Ovary (tissue), 9 donors: ENCODE results near the gene SEMA3G. TPM values are rescaled to one million over a fixed set of nuclear protein-coding genes. Genes with fewer than 3 reads are reported as not detected.
A peak's percentile ranks its signal among the peaks of the same experiment; 100 is the strongest.

Experiments
- DNase-seq, 5 donors: peaks; one replicate each; pipeline ENCODE4 v3.0.0-alpha.2; 2019 to 2020
- H3K27ac ChIP-seq, 2 donors: fragments of 200-600 bp; one replicate each; pipeline versions ENCODE4 v1.5.1 to v1.8.0; 2019 to 2022
- H3K27me3 ChIP-seq: fragments of 200-600 bp; one replicate; pipeline ENCODE4 v1.8.0; 2022
- H3K36me3 ChIP-seq: fragments of 200-600 bp; sonication (generic); one replicate; pipeline ENCODE4 v1.5.1; 2019
- H3K4me1 ChIP-seq: one replicate; pipeline ENCODE4 v1.8.1; 2013; ENCODE audit warnings: mild to moderate bottlenecking, moderate library complexity; ENCODE audit not compliant: insufficient read depth
- H3K4me3 ChIP-seq: fragments of 200-600 bp; sonication (generic); one replicate; pipeline ENCODE4 v1.5.1; 2017
- H3K9me3 ChIP-seq, 2 donors: fragments of 200-600 bp in 1 of 2; sonication (generic) in 1 of 2; one replicate each; pipeline versions ENCODE4 v1.5.1 to v1.8.1; 2013 to 2019; ENCODE audit warnings: mild to moderate bottlenecking in 1 of 2, moderate library complexity in 1 of 2
- CTCF ChIP-seq, 3 donors: fragments of 450-650 bp in 2 of 3; fragments of 200-600 bp in 1 of 3; IDR thresholded peaks; one replicate each; pipeline versions ENCODE4 v1.5.1 to v1.8.0; 2016 to 2022; ENCODE audit warnings: antibody characterized with exemption in 3 of 3, mild to moderate bottlenecking in 1 of 3
- EP300 ChIP-seq: sonication (generic); formaldehyde crosslinking; IDR thresholded peaks from one replicate; pipeline ENCODE4 v1.6.1; 2017; ENCODE audit warnings: antibody characterized with exemption
- POLR2A ChIP-seq: fragments of 450-650 bp; IDR thresholded peaks from one replicate; pipeline ENCODE4 v1.6.1; 2017; ENCODE audit warnings: antibody characterized with exemption, mild to moderate bottlenecking, moderate library complexity
- WGBS, 3 donors: extraction: QIAGEN DNeasy Blood & Tissue Kit in 1 of 3; methylation state at CpG; one replicate each; pipeline versions ENCODE4 v1.1.5 to v1.1.7; 2013 to 2017; 5-methylcytosine and 5-hydroxymethylcytosine counted together
- intact Hi-C, 4 donors: fragments of 100-400 bp; cut with DNase I; formaldehyde crosslinking; loops; one replicate each; pipeline versions ENCODE4 v1.11.0 to v1.15.1; 2022 to 2023
- polyA plus RNA-seq, 2 donors: library from polyadenylated mRNA; stranded (reverse); fragments of 200-250 nt in 1 of 2; fragments of 350-450 nt in 1 of 2; fragmentation: Illumina TruSeq in 1 of 2; extraction: RNeasy Lipid Tissue Mini Kit (QIAGEN cat#74804) in 1 of 2; gene quantifications; one replicate each; pipeline ENCODE4 v1.2.3, GENCODE V29; 2013 to 2014
- total RNA-seq, 7 donors: library from RNA; depleted of rRNA in 2 of 7; stranded (reverse); fragments of >200 nt in 2 of 7; fragmentation: NEBNext Ultra II Directional in 3 of 7; extraction: Animal tissue kit (Norgen Biotek cat#: 25700) in 3 of 7; gene quantifications; one replicate each; pipeline versions ENCODE4 v1.1.0 to v1.2.4, GENCODE V29; 2016 to 2023
- donor health status: DM: no; HTN: no; CAD: no; lungs with moderate emphysema.
- donor health status: DM: no; HTN: no; CAD: no.
- donor health status: Bipolar disorder and iron deficiency.
- donor health status: DM: yes; HTN: yes; CAD: no.
- donor health status: DM: no; HTN: no; CAD: no.
- donor health status: DM: yes; HTN: yes; CAD: no.

Gene SEMA3G
- total and polyA plus RNA-seq, 9 donors = 1.5 to 12.3 (median 4.6) TPM

- 77 to 85% (median 79%) methylated on average over 9 of the region's 9 CpGs for WGBS, 3 donors
- no peaks in the 10 kb centered on the region for H3K27me3 ChIP-seq
- peak in 2 of 5 donors; percentile 13 to 14 for DNase-seq
- intact Hi-C loops = loop anchor here in 1 of 4 donors (10.0 kb wide), 1 partner anchor 496 kb away; no protein-coding TSS in a partner anchor
- no peak overlapping the region for H3K4me3 ChIP-seq
- no peaks in the 10 kb centered on the region for H3K36me3 ChIP-seq
- no peak overlapping the region for H3K27ac ChIP-seq
- H3K9me3 ChIP-seq = no peaks in the 10 kb centered on the region
- peaks cover 8% of the 10 kb centered on the region for H3K4me1 ChIP-seq
- no peak for TF ChIP-seq EP300
- TF ChIP-seq CTCF (IDR thresholded peaks at IDR 0.05) = no peak
- no peak for TF ChIP-seq POLR2A
Observed at GRCh38 chr3:52438579-52439425, 6.1 kb downstream of the SEMA3G start.

- no peaks in the 10 kb centered on the region for H3K27me3 ChIP-seq
- intact Hi-C loops = loop anchor here in 1 of 4 donors (10.0 kb wide), 1 partner anchor 497 kb away; no protein-coding TSS in a partner anchor
- no peak for DNase-seq
- no peak overlapping the region for H3K4me3 ChIP-seq
- H3K27ac ChIP-seq = no peak overlapping the region
- 63 to 82% (median 63%) methylated on average over 5 to 6 of the region's 6 CpGs for WGBS, 3 donors
- no peaks in the 10 kb centered on the region for H3K9me3 ChIP-seq
- no peak for TF ChIP-seq EP300
- TF ChIP-seq POLR2A = no peak
- TF ChIP-seq CTCF (IDR thresholded peaks at IDR 0.05) = no peak
- H3K4me1 ChIP-seq = peaks cover 10% of the 10 kb centered on the region
- no peaks in the 10 kb centered on the region for H3K36me3 ChIP-seq
Observed at GRCh38 chr3:52438104-52438376, 6.9 kb downstream of the SEMA3G start.

GRCh38 chr3:52437326-52438103, 7.4 kb downstream of the SEMA3G start:
- no peak for TF ChIP-seq CTCF (IDR thresholded peaks at IDR 0.05)
- TF ChIP-seq EP300 = no peak
- no peak for TF ChIP-seq POLR2A
- H3K36me3 ChIP-seq = no peaks in the 10 kb centered on the region
- peak in 3 of 5 donors; percentile 20 to 29 (median 21) for DNase-seq
- H3K27me3 ChIP-seq = no peaks in the 10 kb centered on the region
- intact Hi-C loops = loop anchor here in 1 of 4 donors (10.0 kb wide), 1 partner anchor 497 kb away; no protein-coding TSS in a partner anchor
- H3K4me1 ChIP-seq = peaks cover 10% of the 10 kb centered on the region
- no peak overlapping the region for H3K4me3 ChIP-seq
- no peaks in the 10 kb centered on the region for H3K9me3 ChIP-seq
- WGBS, 3 donors = 88 to 97% (median 96%) methylated on average over 7 to 15 of the region's 15 CpGs
- H3K27ac ChIP-seq = no peak overlapping the region

DNA sequence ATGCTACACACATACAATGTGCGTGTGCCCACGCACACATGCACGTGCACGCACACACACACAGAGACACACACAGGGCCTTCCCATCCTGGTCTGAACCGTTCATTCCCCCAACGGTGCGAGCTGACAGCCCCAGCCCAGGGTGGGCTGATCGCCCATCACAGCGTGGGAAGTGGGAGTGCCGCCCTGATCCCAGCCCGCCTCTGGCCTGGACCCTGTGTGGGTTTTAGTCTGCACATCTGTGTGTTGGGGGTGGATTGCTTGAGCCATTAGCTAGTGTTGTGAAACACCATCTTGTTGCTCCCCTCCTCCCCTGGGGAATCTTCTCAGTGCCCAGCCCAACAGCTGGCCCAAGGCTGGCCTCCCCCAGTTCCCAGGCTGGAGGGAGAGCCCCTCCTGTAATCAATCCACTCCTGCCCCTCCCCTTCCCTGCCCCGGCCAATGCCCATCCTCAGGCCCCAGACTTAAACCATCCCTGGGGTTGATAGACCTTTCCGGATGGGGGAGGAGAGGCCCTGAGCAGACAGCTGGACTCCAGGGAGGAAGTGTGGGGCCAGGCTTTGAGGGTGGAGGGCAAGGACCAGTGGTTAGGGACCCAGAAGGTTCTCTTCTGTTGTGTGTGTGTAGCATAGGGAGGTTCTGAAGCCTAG, 8.3 kb downstream of the SEMA3G start:
- H3K4me1 ChIP-seq = peaks cover 10% of the 10 kb centered on the region
- H3K27ac ChIP-seq = no peak overlapping the region
- no peaks in the 10 kb centered on the region for H3K9me3 ChIP-seq
- no peaks in the 10 kb centered on the region for H3K27me3 ChIP-seq
- intact Hi-C loops = loop anchor here in 1 of 4 donors (10.0 kb wide), 1 partner anchor 498 kb away; no protein-coding TSS in a partner anchor
- 45 to 74% (median 60%) methylated on average over 12 to 13 of the region's 13 CpGs for WGBS, 3 donors
- H3K4me3 ChIP-seq = no peak overlapping the region
- TF ChIP-seq CTCF (IDR thresholded peaks at IDR 0.05) = no peak
- TF ChIP-seq POLR2A = no peak
- no peak for TF ChIP-seq EP300
- H3K36me3 ChIP-seq = no peaks in the 10 kb centered on the region
- DNase-seq = peak in 3 of 5 donors; percentile 21 to 44 (median 31)
